K562 (cell line): Measurements from ENCODE around the gene TP53I13. TPM values are rescaled to one million over a fixed set of nuclear protein-coding genes. Genes with fewer than 3 reads are reported as not detected.

Experiments used
- ATAC-seq: fragments of 200-7000 bp; cut with Tn5 transposase; 3 replicates; pipeline ENCODE4 v1.9.1; 2020; ENCODE audit warnings: moderate library complexity
- BruUV-seq: library from RNA; stranded (reverse); fragments of 400-500 nt; replicated peaks from 2 replicates; lab custom pipeline; 2021; lab: Mats Ljungman, UMichigan
- CTCF ChIA-PET: fragments of 300-600 bp; formaldehyde crosslinking; extraction: SDS; loops from one replicate; lab custom pipeline; 2021; ENCODE audit warnings: low intra/inter-chr PET ratio; lab: Yijun Ruan, JAX
- POLR2A ChIA-PET: fragments of 300-600, 350-650 bp; sonication (Branson Sonifier 250); formaldehyde crosslinking; extraction: SDS; loops from one replicate; lab custom pipeline; 2021; ENCODE audit warnings: antibody characterized with exemption, inconsistent platforms; lab: Yijun Ruan, JAX
- DNase-seq, 4 experiments: peaks; one replicate each; pipeline versions ENCODE4 v3.0.0 to v3.0.0-alpha.2; 2011 to 2018; ENCODE audit warnings: low spot score in 3 of 4, mixed read lengths in 3 of 4; ENCODE audit errors: extremely low read depth in 1 of 4
- FAIRE-seq: peaks from 2 replicates; lab custom pipeline; 2011; peaks lifted over from hg19 to GRCh38; lab: Jason Lieb, UNC
- H2AFZ ChIP-seq: 2 replicates; pipeline ENCODE4 v1.6.0; 2011; ENCODE audit warnings: low read depth, low read length, control low read depth, inconsistent platforms
- H3K27ac ChIP-seq: fragments of 200-600 bp; 3 replicates; pipeline ENCODE4 v1.8.0; 2011; ENCODE audit warnings: low read depth, mild to moderate bottlenecking, control low read depth, inconsistent platforms, low read length, moderate library complexity, mixed read lengths; ENCODE audit errors: extremely low read depth
- H3K27me3 ChIP-seq, 2 experiments: fragments of 300-600 bp in 1 of 2; 2 replicates in 1 of 2; 3 replicates in 1 of 2; pipeline versions ENCODE4 v1.6.0 to v1.8.0; 2011; ENCODE audit warnings: inconsistent platforms in 2 of 2, low read length in 2 of 2, mild to moderate bottlenecking in 1 of 2, mixed read lengths in 1 of 2, moderate library complexity in 1 of 2; ENCODE audit not compliant: control insufficient read depth in 2 of 2, insufficient read depth in 2 of 2
- H3K36me3 ChIP-seq: fragments of 300-600 bp; 3 replicates; pipeline ENCODE4 v1.8.0; 2011; ENCODE audit warnings: mild to moderate bottlenecking, low read length, inconsistent platforms; ENCODE audit not compliant: control insufficient read depth, insufficient read depth
- H3K4me1 ChIP-seq, 2 experiments: fragments of 200-600 bp in 1 of 2; replicated peaks in 1 of 2; 2 replicates in 1 of 2; 3 replicates in 1 of 2; pipeline versions ENCODE4 v1.5.1 to v1.8.0; 2011; ENCODE audit warnings: inconsistent platforms in 2 of 2, low read length in 2 of 2, mild to moderate bottlenecking in 1 of 2, mixed read lengths in 1 of 2, moderate library complexity in 1 of 2; ENCODE audit not compliant: control insufficient read depth in 2 of 2, insufficient read depth in 2 of 2
- H3K4me2 ChIP-seq: 2 replicates; pipeline ENCODE4 v1.6.1; 2011; ENCODE audit warnings: low read length, control low read depth, inconsistent platforms, mixed read lengths; ENCODE audit not compliant: insufficient read depth
- H3K4me3 ChIP-seq: fragments of 200-600 bp; sonication (generic), shearing (Covaris generic); 2 replicates; pipeline ENCODE4 v1.5.1; 2016; ENCODE audit warnings: control low read depth, inconsistent platforms
- H3K79me2 ChIP-seq: fragments of 200-600 bp; 3 replicates; pipeline ENCODE4 v1.8.0; 2011; ENCODE audit warnings: low read length, inconsistent platforms; ENCODE audit not compliant: control insufficient read depth, insufficient read depth
- H3K9ac ChIP-seq, 2 experiments: 2 replicates each; pipeline versions ENCODE4 v1.6.0 to v1.6.1; 2011; ENCODE audit warnings: low read depth in 2 of 2, low read length in 2 of 2, control low read depth in 1 of 2, inconsistent platforms in 1 of 2, mild to moderate bottlenecking in 1 of 2, mixed read lengths in 1 of 2; ENCODE audit not compliant: insufficient read depth in 1 of 2
- H3K9me1 ChIP-seq: one replicate; pipeline ENCODE4 v1.6.0; 2011; ENCODE audit warnings: inconsistent platforms, mild to moderate bottlenecking, low read length, moderate library complexity; ENCODE audit not compliant: control insufficient read depth, insufficient read depth
- H3K9me3 ChIP-seq: replicated peaks from 2 replicates; pipeline ENCODE4 v1.5.1; 2011; ENCODE audit warnings: low read depth, low read length, inconsistent platforms; ENCODE audit not compliant: control insufficient read depth, insufficient read depth
- H4K20me1 ChIP-seq: replicated peaks from 2 replicates; pipeline ENCODE4 v1.6.1; 2011; ENCODE audit warnings: low read length, inconsistent platforms, mixed read lengths; ENCODE audit not compliant: control insufficient read depth, insufficient read depth
- MEF2A ChIP-seq: IDR thresholded peaks from 2 replicates; pipeline ENCODE4 v1.6.1; 2011; ENCODE audit warnings: low read depth, mild to moderate bottlenecking, low read length, moderate library complexity; ENCODE audit not compliant: control insufficient read depth
- NFIC ChIP-seq: fragments of 450-650 bp; IDR thresholded peaks from 2 replicates; pipeline ENCODE4 v1.6.1; 2017; ENCODE audit warnings: mild to moderate bottlenecking, inconsistent platforms
- SMAD4 ChIP-seq: fragments of 250-450 bp; sonication (Bioruptor Pico); conservative IDR thresholded peaks from 2 replicates; pipeline ENCODE4 v1.8.0; 2021; ENCODE audit warnings: inconsistent platforms, mild to moderate bottlenecking, moderate library complexity
- WGBS: fragments of 100-300 bp; shearing (Covaris generic); methylation state at CpG from one replicate; pipeline ENCODE4 v1.1.6; 2016; ENCODE audit warnings: low coverage, mixed read lengths; ENCODE audit not compliant: insufficient coverage; ENCODE audit errors: missing lambda C conversion rate; 5-methylcytosine and 5-hydroxymethylcytosine counted together
- in situ Hi-C: fragments of 300-500 bp; cut with MboI; formaldehyde crosslinking; loops from 4 replicates; pipeline ENCODE4 v1.15.0; 2018; ENCODE audit warnings: inconsistent platforms, mixed read lengths
- intact Hi-C: fragments of 100-400 bp; cut with micrococcal nuclease; formaldehyde crosslinking; loops from 2 replicates; pipeline ENCODE4 v1.14.2; 2022
- polyA plus RNA-seq, 8 experiments: library from polyadenylated mRNA; depleted of rRNA in 4 of 8; stranded (reverse) in 5 of 8; unstranded in 3 of 8; fragments of >200 nt; fragmentation: Nextera tagmentation in 2 of 8; fragmentation: Illumina TruSeq in 1 of 8; extraction: Ambion mirVana in 2 of 8; extraction: Trizol in 1 of 8; gene quantifications; 2 replicates each; pipeline versions ENCODE4 v1.2.1 to v1.2.3, GENCODE V29; 2011 to 2014; ENCODE audit warnings: inconsistent platforms in 1 of 8, missing spikeins in 1 of 8
- total RNA-seq, 7 experiments: library from RNA; depleted of rRNA in 6 of 7; stranded (reverse); fragments of >200 nt in 6 of 7; fragmentation: Illumina TruSeq in 2 of 7; extraction: Trizol in 2 of 7; gene quantifications; 2 replicates each; pipeline versions ENCODE4 v1.2.1 to v1.2.3, GENCODE V29; 2011 to 2021; ENCODE audit warnings: low replicate concordance in 1 of 7

Gene TP53I13
- total and polyA plus RNA-seq, 9 of the 15 experiments (the other 6 are each of a cell fraction or from before 2014, with no cell fraction given), result 0.08 to 28.3 (median 9.1) TPM

- peaks cover 2% of the 10 kb centered on the region for H3K9me1 ChIP-seq
- DNase-seq, result no peak
- TF ChIP-seq MEF2A (no peak), SMAD4 (CRISPR knock-in tag) (no peak), NFIC (peak; percentile 56; the same call in 1 of the 2 replicates)
- POLR2A ChIA-PET, result no interaction called here
- H3K9me3 ChIP-seq, result no peaks in the 10 kb centered on the region
- no peak overlapping the region for H2AFZ ChIP-seq
- in situ Hi-C loops, result no loop called here
- ATAC-seq, result no peak
- intact Hi-C loops, result no loop called here
- no peak overlapping the region for H3K4me3 ChIP-seq
- no TSS peak for BruUV-seq
- H3K4me2 ChIP-seq, result no peak overlapping the region
- H3K79me2 ChIP-seq, result peaks cover 20% of the 10 kb centered on the region
- no peaks in the 10 kb centered on the region for H3K27me3 ChIP-seq
- CTCF ChIA-PET, result no interaction called here
- H3K36me3 ChIP-seq, result peaks cover 26% of the 10 kb centered on the region; the same call in 1 of the 3 replicates
- H3K4me1 ChIP-seq, result peaks cover 12 to 46% of the 10 kb centered on the region in 2 experiments
- no peaks in the 10 kb centered on the region; the same call in 1 of the 2 replicates for H4K20me1 ChIP-seq
- peak overlapping the region in 1 of 2 experiments; percentile 1; a peak in 2 of 4 replicates for H3K9ac ChIP-seq
- no peak for FAIRE-seq
- H3K27ac ChIP-seq, result no peak overlapping the region
- 81% methylated on average over 13 of the region's 16 CpGs for WGBS
These were observed 15.1 kb downstream of the TP53I13 start for GRCh38 chr17:29583324-29584248.
